Femur (tissue), 1 donor: Measurements from ENCODE around the gene USP3.
"Not testable (repeated sequence)": the region's sequence is repeated elsewhere in the genome, so short reads cannot be mapped to it uniquely, and the experiment has no call there.

Source experiments
- DNase-seq: peaks from one replicate; pipeline ENCODE4 v3.0.0-alpha.2; 2017

Gene USP3

GRCh38 chr15:63478243-63478642 lies 26.1 kb upstream of the USP3 start:
- no peak for DNase-seq

GRCh38 chr15:63480441-63480821 lies 24.0 kb upstream of the USP3 start:
- DNase-seq, result no peak

GRCh38 chr15:63481105-63481810 lies 23.1 kb upstream of the USP3 start:
- no peak for DNase-seq

GRCh38 chr15:63482874-63483323 lies 21.5 kb upstream of the USP3 start:
- DNase-seq, result no peak

- no peak for DNase-seq
Observed at GRCh38 chr15:63483521-63484371, 20.6 kb upstream of the USP3 start.

GRCh38 chr15:63484433-63485186 lies 19.8 kb upstream of the USP3 start:
- no peak for DNase-seq

GRCh38 chr15:63487076-63487757 lies 17.2 kb upstream of the USP3 start:
- peak; percentile 85 for DNase-seq

- not testable (repeated sequence) for DNase-seq
Observed at GRCh38 chr15:63487758-63488397, 16.5 kb upstream of the USP3 start.

- no peak for DNase-seq
Observed at GRCh38 chr15:63488398-63488960, 15.9 kb upstream of the USP3 start.

- no peak for DNase-seq
Observed at GRCh38 chr15:63489352-63489751, 15.0 kb upstream of the USP3 start.

- DNase-seq, result no peak
Observed at GRCh38 chr15:63490345-63491034, 13.9 kb upstream of the USP3 start.

GRCh38 chr15:63491116-63491827 lies 13.1 kb upstream of the USP3 start:
- no peak for DNase-seq

- DNase-seq, result no peak
Observed at GRCh38 chr15:63491979-63492378, 12.4 kb upstream of the USP3 start.

GRCh38 chr15:63492541-63493077 lies 11.8 kb upstream of the USP3 start:
- no peak for DNase-seq

- DNase-seq, result no peak
Observed at GRCh38 chr15:63493436-63493835, 11.0 kb upstream of the USP3 start.

- no peak for DNase-seq
Observed at GRCh38 chr15:63494408-63494807, 10.0 kb upstream of the USP3 start.

- DNase-seq, result no peak
Observed at GRCh38 chr15:63495343-63495742, 9.1 kb upstream of the USP3 start.

GRCh38 chr15:63495780-63496488 lies 8.5 kb upstream of the USP3 start:
- DNase-seq, result no peak

- DNase-seq, result peak; percentile 62
Observed at GRCh38 chr15:63497642-63498467, 6.5 kb upstream of the USP3 start.
